SU-DHL-6 (cell line): ENCODE measurements around the gene FRK.

Experiments
- H2AFZ ChIP-seq: fragments of 200-600 bp; sonication (generic); 2 replicates; pipeline ENCODE4 v1.6.1; 2014; ENCODE audit warnings: low read depth, mild to moderate bottlenecking, moderate library complexity, mixed read lengths, antibody characterized with exemption, low read length; ENCODE audit not compliant: severe bottlenecking
- H3F3A ChIP-seq: fragments of 200-600 bp; shearing (Covaris generic); 2 replicates; pipeline ENCODE4 v1.6.0; 2016; ENCODE audit warnings: antibody characterized with exemption, mild to moderate bottlenecking; ENCODE audit not compliant: insufficient read depth
- H3K27ac ChIP-seq: fragments of 200-600 bp; sonication (generic); 2 replicates; pipeline ENCODE4 v1.5.1; 2016; ENCODE audit warnings: low read depth, mild to moderate bottlenecking, low read length, moderate library complexity, mixed read lengths
- H3K27me3 ChIP-seq: fragments of 200-600 bp; sonication (generic), shearing (Covaris generic); 2 replicates; pipeline ENCODE4 v1.6.0; 2014; ENCODE audit warnings: mild to moderate bottlenecking, low read length
- H3K36me3 ChIP-seq: fragments of 200-600 bp; sonication (generic); 2 replicates; pipeline ENCODE4 v1.6.1; 2014; ENCODE audit warnings: mild to moderate bottlenecking, low read length, mixed read lengths
- H3K4me2 ChIP-seq: fragments of 300-600, 200-600 bp; shearing (Covaris generic), sonication (generic); 2 replicates; pipeline ENCODE4 v1.6.0; 2014; ENCODE audit warnings: low read length, low read depth, mild to moderate bottlenecking; ENCODE audit not compliant: poor library complexity, severe bottlenecking
- H3K4me3 ChIP-seq: fragments of 200-600 bp; sonication (generic); 2 replicates; pipeline ENCODE4 v1.5.1; 2014; ENCODE audit warnings: antibody characterized with exemption, low read length, mild to moderate bottlenecking, mixed read lengths; ENCODE audit not compliant: insufficient read depth, poor library complexity, severe bottlenecking
- H3K79me2 ChIP-seq: fragments of 200-600 bp; sonication (generic); 2 replicates; pipeline ENCODE4 v1.6.1; 2014; ENCODE audit warnings: mild to moderate bottlenecking, low read length, moderate library complexity; ENCODE audit not compliant: insufficient read depth
- H3K9ac ChIP-seq: fragments of 200-600 bp; sonication (generic); 2 replicates; pipeline ENCODE4 v1.7.0; 2014; ENCODE audit warnings: mild to moderate bottlenecking, low read length
- H3K9me2 ChIP-seq: fragments of 200-600 bp; sonication (generic); replicated peaks from 2 replicates; pipeline ENCODE4 v1.6.1; 2014; ENCODE audit warnings: low read length; ENCODE audit not compliant: insufficient read depth
- H3K9me3 ChIP-seq: fragments of 200-600 bp; sonication (generic); 2 replicates; pipeline ENCODE4 v1.6.1; 2014; ENCODE audit warnings: low read length, mixed read lengths; ENCODE audit not compliant: insufficient read depth
- H4K20me1 ChIP-seq: fragments of 200-600 bp; sonication (generic); 2 replicates; pipeline ENCODE4 v1.6.1; 2014; ENCODE audit warnings: low read depth, mild to moderate bottlenecking, antibody characterized with exemption, low read length, moderate library complexity, mixed read lengths
- EZH2phosphoT487 ChIP-seq: fragments of 200-600 bp; sonication (generic), shearing (Covaris generic); conservative IDR thresholded peaks from 2 replicates; pipeline ENCODE4 v1.6.1; 2018; ENCODE audit warnings: mild to moderate bottlenecking, antibody characterized with exemption, low read length, moderate library complexity, mixed read lengths
- TF ChIP-seq, protein P1 (sequence below): fragments of 200-600 bp; sonication (generic); IDR thresholded peaks from one replicate; pipeline ENCODE4 v1.5.1; 2017; ENCODE audit warnings: antibody characterized with exemption, mild to moderate bottlenecking, low read length, moderate library complexity; ENCODE audit not compliant: insufficient read depth, poor library complexity, severe bottlenecking

FRK gene

DNA sequence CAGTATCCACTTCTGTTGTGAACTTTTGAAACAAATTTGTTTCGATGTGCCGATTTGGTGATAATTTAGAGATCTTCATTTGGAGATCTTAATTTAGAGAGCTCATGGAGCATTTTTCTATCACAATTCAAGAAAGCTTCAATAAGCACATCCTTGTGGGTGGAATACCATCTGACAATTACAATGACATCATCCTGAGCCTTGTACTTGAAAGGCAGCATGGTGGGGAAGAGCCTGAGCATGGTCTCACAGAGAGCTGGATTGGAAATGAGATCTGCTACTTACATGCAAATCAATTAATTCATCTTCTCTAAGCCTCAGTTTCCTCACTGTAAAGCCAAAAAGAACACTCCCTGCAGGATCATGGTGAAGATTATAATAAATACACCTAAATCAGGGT lies 75.9 kb downstream of the FRK start:
- H4K20me1 ChIP-seq, result no peaks in the 10 kb centered on the region

DNA sequence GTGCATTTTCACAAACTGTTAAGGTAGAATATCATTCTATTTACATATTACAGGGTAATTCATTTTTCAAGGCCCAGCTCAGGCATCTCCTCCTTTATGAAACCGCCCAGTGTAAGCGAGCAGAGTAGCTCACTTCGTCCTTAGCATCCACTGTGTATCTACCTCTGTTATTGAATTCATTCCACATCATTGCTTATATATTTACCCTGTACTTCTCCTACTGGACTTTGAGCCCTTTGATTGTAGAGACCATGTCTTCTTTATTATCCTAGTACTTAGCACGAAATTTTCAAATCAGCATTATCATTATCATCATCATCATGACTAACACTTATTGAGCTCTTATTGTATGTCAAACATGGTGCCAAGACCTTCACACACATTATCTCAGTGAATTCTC lies 76.7 kb downstream of the FRK start:
- H2AFZ ChIP-seq, result no peak overlapping the region
- no peaks in the 10 kb centered on the region for H3F3A ChIP-seq
- H3K79me2 ChIP-seq, result no peaks in the 10 kb centered on the region
- no peaks in the 10 kb centered on the region for H3K9me3 ChIP-seq
- no peak overlapping the region for H3K4me3 ChIP-seq
- no peak overlapping the region for H3K9ac ChIP-seq
- H3K36me3 ChIP-seq, result no peaks in the 10 kb centered on the region
- no peak overlapping the region for H3K4me2 ChIP-seq
- no peaks in the 10 kb centered on the region for H3K27me3 ChIP-seq
- no peak for TF ChIP-seq EZH2phosphoT487
- TF ChIP-seq, protein P1, sequence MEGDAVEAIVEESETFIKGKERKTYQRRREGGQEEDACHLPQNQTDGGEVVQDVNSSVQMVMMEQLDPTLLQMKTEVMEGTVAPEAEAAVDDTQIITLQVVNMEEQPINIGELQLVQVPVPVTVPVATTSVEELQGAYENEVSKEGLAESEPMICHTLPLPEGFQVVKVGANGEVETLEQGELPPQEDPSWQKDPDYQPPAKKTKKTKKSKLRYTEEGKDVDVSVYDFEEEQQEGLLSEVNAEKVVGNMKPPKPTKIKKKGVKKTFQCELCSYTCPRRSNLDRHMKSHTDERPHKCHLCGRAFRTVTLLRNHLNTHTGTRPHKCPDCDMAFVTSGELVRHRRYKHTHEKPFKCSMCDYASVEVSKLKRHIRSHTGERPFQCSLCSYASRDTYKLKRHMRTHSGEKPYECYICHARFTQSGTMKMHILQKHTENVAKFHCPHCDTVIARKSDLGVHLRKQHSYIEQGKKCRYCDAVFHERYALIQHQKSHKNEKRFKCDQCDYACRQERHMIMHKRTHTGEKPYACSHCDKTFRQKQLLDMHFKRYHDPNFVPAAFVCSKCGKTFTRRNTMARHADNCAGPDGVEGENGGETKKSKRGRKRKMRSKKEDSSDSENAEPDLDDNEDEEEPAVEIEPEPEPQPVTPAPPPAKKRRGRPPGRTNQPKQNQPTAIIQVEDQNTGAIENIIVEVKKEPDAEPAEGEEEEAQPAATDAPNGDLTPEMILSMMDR, result no peak
- H3K27ac ChIP-seq, result no peak overlapping the region
- H4K20me1 ChIP-seq, result no peaks in the 10 kb centered on the region
- no peaks in the 10 kb centered on the region for H3K9me2 ChIP-seq

More for the DNA sequence above, 75.9 kb downstream of the FRK start:
- Histone ChIP-seq H3K79me2 (no peaks in the 10 kb centered on the region), H3K9me3 (no peaks in the 10 kb centered on the region), H3K27ac (no peak overlapping the region), H3K27me3 (no peaks in the 10 kb centered on the region), H3F3A (no peaks in the 10 kb centered on the region), H3K4me3 (no peak overlapping the region), H2AFZ (no peak overlapping the region), H3K9ac (no peak overlapping the region), H3K9me2 (no peaks in the 10 kb centered on the region), H3K4me2 (no peak overlapping the region), H3K36me3 (no peaks in the 10 kb centered on the region)
- TF ChIP-seq, protein P1, result no peak
- TF ChIP-seq EZH2phosphoT487, result no peak

DNA sequence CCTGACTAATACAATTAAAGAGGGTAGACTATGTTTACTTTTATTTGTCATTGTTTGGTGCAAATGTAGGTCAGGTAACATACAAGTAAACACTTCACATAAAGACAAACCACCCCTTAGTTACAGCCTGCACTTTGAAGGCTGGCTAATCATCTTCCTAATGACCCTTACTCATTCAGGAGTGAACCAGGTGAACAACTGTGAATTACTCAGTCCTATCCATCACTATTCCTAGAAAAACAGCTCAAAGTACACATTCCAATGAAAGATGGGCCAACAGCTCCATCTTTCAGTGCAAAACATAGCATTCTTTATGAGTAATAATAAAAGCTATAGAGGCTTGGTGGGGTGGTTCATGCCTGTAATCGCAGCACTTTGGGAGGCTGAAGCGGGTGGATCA lies 78.2 kb downstream of the FRK start:
- Histone ChIP-seq H3K4me3 (no peak overlapping the region), H3K9ac (no peak overlapping the region), H3K36me3 (no peaks in the 10 kb centered on the region), H3K27ac (no peak overlapping the region), H4K20me1 (no peaks in the 10 kb centered on the region), H3K4me2 (no peak overlapping the region), H3K9me3 (no peaks in the 10 kb centered on the region), H3K27me3 (no peaks in the 10 kb centered on the region), H3K9me2 (no peaks in the 10 kb centered on the region), H2AFZ (no peak overlapping the region), H3K79me2 (no peaks in the 10 kb centered on the region), H3F3A (no peaks in the 10 kb centered on the region)
- TF ChIP-seq EZH2phosphoT487, result no peak
- TF ChIP-seq, protein P1, result no peak
